Keratinocyte (primary cell): ENCODE measurements around the gene ABCC10. TPM values are rescaled to one million over a fixed set of nuclear protein-coding genes. Genes with fewer than 3 reads are reported as not detected.
"Not testable (repeated sequence)": the region's sequence is repeated elsewhere in the genome, so short reads cannot be mapped to it uniquely, and the experiment has no call there.

ENCODE experiments used
- DNase-seq: peaks from one replicate; pipeline ENCODE4 v3.0.0-alpha.2; 2011; ENCODE audit warnings: low read depth, missing footprints, low spot score
- FAIRE-seq: peaks from 2 replicates; lab custom pipeline; 2011; peaks lifted over from hg19 to GRCh38; lab: Jason Lieb, UNC
- H2AFZ ChIP-seq: 2 replicates; pipeline ENCODE4 v1.6.0; 2012; ENCODE audit warnings: low read length, control low read depth, inconsistent platforms; ENCODE audit not compliant: control insufficient read depth
- H3K27ac ChIP-seq: 2 replicates; pipeline ENCODE4 v1.5.1; 2011; ENCODE audit warnings: low read length; ENCODE audit not compliant: control insufficient read depth, insufficient read depth
- H3K27me3 ChIP-seq: 3 replicates; pipeline ENCODE4 v1.6.0; 2011; ENCODE audit warnings: low read length; ENCODE audit not compliant: control insufficient read depth, insufficient read depth; ENCODE audit errors: extremely low read depth
- H3K36me3 ChIP-seq, 2 experiments: 2 replicates in 1 of 2; 3 replicates in 1 of 2; pipeline ENCODE4 v1.5.1; 2011; ENCODE audit warnings: low read length in 2 of 2, mild to moderate bottlenecking in 1 of 2; ENCODE audit not compliant: control insufficient read depth in 2 of 2, insufficient read depth in 2 of 2; ENCODE audit errors: extremely low read depth in 1 of 2
- H3K4me1 ChIP-seq: 3 replicates; pipeline ENCODE4 v1.5.1; 2011; ENCODE audit warnings: low read length; ENCODE audit not compliant: control insufficient read depth, insufficient read depth; ENCODE audit errors: extremely low read depth
- H3K4me2 ChIP-seq: 3 replicates; pipeline ENCODE4 v1.6.0; 2011; ENCODE audit warnings: low read depth, low read length; ENCODE audit not compliant: control insufficient read depth, insufficient read depth; ENCODE audit errors: extremely low read depth
- H3K4me3 ChIP-seq, 3 experiments: fragments of 200-600 bp in 1 of 3; sonication (generic) in 1 of 3; 2 replicates in 2 of 3; 3 replicates in 1 of 3; pipeline ENCODE4 v1.5.1; 2011 to 2016; ENCODE audit warnings: low read length in 3 of 3, mild to moderate bottlenecking in 3 of 3, control low read depth in 2 of 3, inconsistent platforms in 1 of 3, low read depth in 1 of 3, mixed read lengths in 1 of 3, mixed run types in 1 of 3, moderate library complexity in 1 of 3; ENCODE audit not compliant: control insufficient read depth in 2 of 3, insufficient read depth in 2 of 3; ENCODE audit errors: extremely low read depth in 1 of 3
- H3K79me2 ChIP-seq: 2 replicates; pipeline ENCODE4 v1.6.0; 2012; ENCODE audit warnings: low read length; ENCODE audit not compliant: control insufficient read depth, insufficient read depth
- H3K9ac ChIP-seq: 3 replicates; pipeline ENCODE4 v1.6.0; 2011; ENCODE audit warnings: low read length; ENCODE audit not compliant: control insufficient read depth, insufficient read depth; ENCODE audit errors: extremely low read depth
- H3K9me1 ChIP-seq: 3 replicates; pipeline ENCODE4 v1.6.0; 2011; ENCODE audit warnings: low read length; ENCODE audit not compliant: control insufficient read depth, insufficient read depth; ENCODE audit errors: extremely low read depth
- H3K9me3 ChIP-seq: 2 replicates; pipeline ENCODE4 v1.5.1; 2012; ENCODE audit warnings: low read depth, low read length; ENCODE audit not compliant: control insufficient read depth
- H4K20me1 ChIP-seq: 3 replicates; pipeline ENCODE4 v1.6.0; 2011; ENCODE audit warnings: low read length; ENCODE audit not compliant: control insufficient read depth, insufficient read depth; ENCODE audit errors: extremely low read depth
- CTCF ChIP-seq, 3 experiments: IDR thresholded peaks in 1 of 3; conservative IDR thresholded peaks in 1 of 3; optimal IDR thresholded peaks in 1 of 3; 2 replicates in 2 of 3; 3 replicates in 1 of 3; pipeline versions ENCODE3 to v1.5.1; 2011; ENCODE audit warnings: low read length in 3 of 3, mild to moderate bottlenecking in 3 of 3, moderate library complexity in 2 of 3, control low read depth in 1 of 3, inconsistent platforms in 1 of 3; ENCODE audit not compliant: insufficient read depth in 2 of 3; ENCODE audit errors: extremely low read depth in 1 of 3
- EZH2 ChIP-seq: IDR thresholded peaks from one replicate; pipeline ENCODE4 v1.6.1; 2012; ENCODE audit warnings: inconsistent platforms, mild to moderate bottlenecking, low read length, moderate library complexity
- dilution Hi-C: fragments of 300-500 bp; cut with MboI; formaldehyde crosslinking; loops from one replicate; pipeline ENCODE4 v1.7.0; 2020; ENCODE audit warnings: low sequenced_read_pairs; ENCODE audit not compliant: extremely low pct_ligation_motif_present
- polyA plus RNA-seq, 5 experiments: library from polyadenylated mRNA; depleted of rRNA in 3 of 5; stranded (reverse) in 3 of 5; stranded (forward) in 1 of 5; unstranded in 1 of 5; fragments of >200 nt; gene quantifications; 1 replicate in 1 of 5; 2 replicates in 3 of 5; 3 replicates in 1 of 5; pipeline versions ENCODE4 v1.2.1 to v1.2.3, GENCODE V29; 2011 to 2012; ENCODE audit warnings: missing spikeins in 2 of 5, low read depth in 1 of 5, low replicate concordance in 1 of 5

Gene ABCC10
- polyA plus RNA-seq, 1 donor (not counting 4 experiments of a cell fraction or from before 2014, with no cell fraction given), result 17.9 TPM

GRCh38 chr6:43391440-43392031 lies 35.8 kb upstream of the ABCC10 start:
- DNase-seq, result no peak
- no peaks in the 10 kb centered on the region for H4K20me1 ChIP-seq
- H3K9ac ChIP-seq, result no peak overlapping the region
- H3K27me3 ChIP-seq, result no peaks in the 10 kb centered on the region
- no peak for TF ChIP-seq EZH2
- TF ChIP-seq CTCF (optimal IDR thresholded peaks at IDR 0.05 in 1 of 3, IDR thresholded peaks at IDR 0.05 in 1 of 3, conservative IDR thresholded peaks at IDR 0.05 in 1 of 3; ENCODE audit: extremely low read depth in 1 of 3, insufficient read depth in 2 of 3, low read length in 3 of 3), result no peak
- H3K9me3 ChIP-seq, result no peaks in the 10 kb centered on the region
- FAIRE-seq, result no peak
- H2AFZ ChIP-seq, result no peak overlapping the region
- H3K4me1 ChIP-seq, result peaks cover 8% of the 10 kb centered on the region
- H3K27ac ChIP-seq, result no peak overlapping the region
- dilution Hi-C loops, result no loop called here
- H3K79me2 ChIP-seq, result no peaks in the 10 kb centered on the region
- no peaks in the 10 kb centered on the region for H3K36me3 ChIP-seq
- no peaks in the 10 kb centered on the region for H3K9me1 ChIP-seq
- H3K4me3 ChIP-seq, result no peak overlapping the region
- no peak overlapping the region for H3K4me2 ChIP-seq

GRCh38 chr6:43393133-43393532 lies 34.2 kb upstream of the ABCC10 start:
- H3K4me3 ChIP-seq, H3K27me3 ChIP-seq, H3K9me1 ChIP-seq, H4K20me1 ChIP-seq, dilution Hi-C loops, H3K9ac ChIP-seq, H3K36me3 ChIP-seq, H2AFZ ChIP-seq, H3K4me2 ChIP-seq, H3K9me3 ChIP-seq, FAIRE-seq, H3K27ac ChIP-seq, DNase-seq, H3K79me2 ChIP-seq: not testable (repeated sequence)
- H3K4me1 ChIP-seq, result peaks cover 11% of the 10 kb centered on the region

GRCh38 chr6:43393602-43394001 lies 33.7 kb upstream of the ABCC10 start:
- no peak for TF ChIP-seq CTCF (optimal IDR thresholded peaks at IDR 0.05 in 1 of 3, IDR thresholded peaks at IDR 0.05 in 1 of 3, conservative IDR thresholded peaks at IDR 0.05 in 1 of 3; ENCODE audit: extremely low read depth in 1 of 3, insufficient read depth in 2 of 3, low read length in 3 of 3)
- no peak for TF ChIP-seq EZH2
- no peak overlapping the region for H2AFZ ChIP-seq
- H3K4me2 ChIP-seq, result no peak overlapping the region
- H3K4me3 ChIP-seq, result no peak overlapping the region
- H4K20me1 ChIP-seq, result no peaks in the 10 kb centered on the region
- H3K9me3 ChIP-seq, result no peaks in the 10 kb centered on the region
- dilution Hi-C loops, result no loop called here
- H3K27me3 ChIP-seq, result no peaks in the 10 kb centered on the region
- H3K9ac ChIP-seq, result no peak overlapping the region
- FAIRE-seq, result no peak
- H3K79me2 ChIP-seq, result no peaks in the 10 kb centered on the region
- no peaks in the 10 kb centered on the region for H3K36me3 ChIP-seq
- peaks cover 11% of the 10 kb centered on the region for H3K4me1 ChIP-seq
- no peaks in the 10 kb centered on the region for H3K9me1 ChIP-seq
- H3K27ac ChIP-seq, result no peak overlapping the region
- DNase-seq, result no peak
